Retinal pigment epithelial cell (primary cell): ENCODE data around the gene KIFC3.
A peak's percentile ranks its signal among the peaks of the same experiment; 100 is the strongest.

Experiments used
- DNase-seq: peaks from one replicate; pipeline ENCODE4 v3.0.0-alpha.2; 2010; ENCODE audit warnings: low read depth
- H3K4me3 ChIP-seq: 2 replicates; pipeline ENCODE4 v1.5.1; 2011; ENCODE audit warnings: mild to moderate bottlenecking, low read length, control low read depth, moderate library complexity
- TF ChIP-seq, protein P1 (sequence below): conservative IDR thresholded peaks from 2 replicates; pipeline ENCODE4 v1.5.1; 2011; ENCODE audit warnings: low read depth, low read length, control low read depth, inconsistent platforms

KIFC3 gene

GRCh38 chr16:57769541-57770145 lies 32.6 kb downstream of the KIFC3 start:
- H3K4me3 ChIP-seq, result no peak overlapping the region
- DNase-seq, result no peak
- TF ChIP-seq, protein P1, sequence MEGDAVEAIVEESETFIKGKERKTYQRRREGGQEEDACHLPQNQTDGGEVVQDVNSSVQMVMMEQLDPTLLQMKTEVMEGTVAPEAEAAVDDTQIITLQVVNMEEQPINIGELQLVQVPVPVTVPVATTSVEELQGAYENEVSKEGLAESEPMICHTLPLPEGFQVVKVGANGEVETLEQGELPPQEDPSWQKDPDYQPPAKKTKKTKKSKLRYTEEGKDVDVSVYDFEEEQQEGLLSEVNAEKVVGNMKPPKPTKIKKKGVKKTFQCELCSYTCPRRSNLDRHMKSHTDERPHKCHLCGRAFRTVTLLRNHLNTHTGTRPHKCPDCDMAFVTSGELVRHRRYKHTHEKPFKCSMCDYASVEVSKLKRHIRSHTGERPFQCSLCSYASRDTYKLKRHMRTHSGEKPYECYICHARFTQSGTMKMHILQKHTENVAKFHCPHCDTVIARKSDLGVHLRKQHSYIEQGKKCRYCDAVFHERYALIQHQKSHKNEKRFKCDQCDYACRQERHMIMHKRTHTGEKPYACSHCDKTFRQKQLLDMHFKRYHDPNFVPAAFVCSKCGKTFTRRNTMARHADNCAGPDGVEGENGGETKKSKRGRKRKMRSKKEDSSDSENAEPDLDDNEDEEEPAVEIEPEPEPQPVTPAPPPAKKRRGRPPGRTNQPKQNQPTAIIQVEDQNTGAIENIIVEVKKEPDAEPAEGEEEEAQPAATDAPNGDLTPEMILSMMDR, result no peak

GRCh38 chr16:57766714-57767348 lies 35.5 kb downstream of the KIFC3 start:
- no peak for DNase-seq
- no peak overlapping the region for H3K4me3 ChIP-seq
- TF ChIP-seq, protein P1, result no peak

DNA sequence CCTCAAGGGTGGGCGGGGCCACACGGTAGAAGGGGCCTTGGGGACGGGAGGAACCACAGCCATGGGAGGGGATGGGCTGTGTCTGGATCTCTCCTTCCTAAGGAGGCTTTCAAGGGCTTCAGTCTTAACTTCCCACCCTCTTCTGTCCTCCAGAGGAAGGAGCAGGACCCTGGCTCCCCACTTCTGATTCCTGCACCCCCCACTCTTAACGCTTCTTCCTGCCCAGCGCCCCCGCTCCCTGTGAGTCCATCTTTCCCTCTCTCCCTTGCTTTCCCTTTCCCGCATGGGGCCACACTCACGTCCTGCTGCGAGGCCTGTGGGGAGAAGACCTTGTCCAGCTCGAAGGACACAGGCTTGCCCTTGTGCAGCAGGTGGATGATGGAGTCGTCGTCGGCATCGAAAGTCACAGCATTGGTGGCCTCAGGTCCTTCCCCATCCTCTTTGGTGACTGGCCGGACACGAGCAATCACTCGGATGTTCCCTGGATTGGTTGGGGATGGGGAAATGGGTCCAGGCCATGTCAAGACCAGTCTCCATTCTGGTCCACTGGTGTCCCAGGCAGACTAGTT lies 37.0 kb downstream of the KIFC3 start:
- H3K4me3 ChIP-seq, result no peak overlapping the region
- no peak for DNase-seq
- TF ChIP-seq, protein P1, result no peak

- TF ChIP-seq, protein P1, result no peak
- peak; percentile 72 for DNase-seq
- no peak overlapping the region for H3K4me3 ChIP-seq
These were observed 37.7 kb downstream of the KIFC3 start for GRCh38 chr16:57764341-57765159.

DNA sequence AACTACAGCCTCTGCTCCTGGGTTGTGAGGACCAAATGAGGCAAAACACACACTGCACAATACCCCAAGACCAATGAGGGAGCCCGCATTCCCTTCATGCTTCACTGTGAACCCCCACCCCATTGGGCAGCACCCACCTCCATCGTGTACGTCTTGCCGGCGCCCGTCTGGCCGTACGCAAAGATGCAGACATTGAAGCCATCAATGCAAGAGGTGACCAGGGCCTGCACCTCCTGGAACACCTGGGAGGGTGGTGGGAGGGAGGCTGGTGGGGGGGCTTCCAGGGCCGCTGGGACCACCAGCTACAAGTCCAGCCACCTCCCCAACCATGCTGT lies 38.3 kb downstream of the KIFC3 start:
- TF ChIP-seq, protein P1, result no peak
- no peak overlapping the region for H3K4me3 ChIP-seq
- no peak for DNase-seq

DNA sequence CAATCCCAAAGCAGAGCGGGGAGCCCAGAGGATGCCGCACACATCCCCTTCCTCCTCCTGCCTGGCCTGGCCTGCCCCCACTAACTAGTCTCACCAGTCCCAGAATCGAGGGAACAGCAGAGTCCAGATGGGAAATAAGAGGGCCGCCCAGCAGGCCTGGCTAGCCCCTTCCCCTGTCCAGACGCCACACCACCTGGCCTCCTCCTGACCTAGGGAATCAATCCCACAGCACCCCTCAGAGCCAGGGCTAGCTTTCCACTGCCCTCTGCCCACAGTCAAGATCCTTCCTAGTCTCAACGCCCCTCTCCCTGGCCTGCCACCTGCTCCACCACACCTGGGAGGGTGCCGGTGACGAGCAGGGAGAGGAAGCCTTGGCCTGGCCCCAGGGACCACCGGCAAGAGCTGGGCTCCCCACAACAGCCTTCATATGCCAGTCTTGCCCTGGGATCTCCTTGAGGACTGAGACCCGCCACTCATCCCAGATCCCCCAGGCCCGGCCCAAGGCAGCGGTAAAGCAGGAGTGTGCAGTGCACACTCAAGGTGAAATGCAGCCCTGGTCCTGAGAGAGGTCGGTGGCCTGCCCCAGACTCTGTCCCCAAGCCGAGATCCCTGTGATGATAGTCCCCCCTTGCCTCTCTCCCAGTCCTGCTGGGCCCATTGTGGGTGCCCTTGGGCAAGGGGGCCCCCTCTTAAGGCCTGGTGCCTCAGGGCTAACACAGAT lies 38.8 kb downstream of the KIFC3 start:
- no peak overlapping the region for H3K4me3 ChIP-seq
- no peak for DNase-seq
- TF ChIP-seq, protein P1, result no peak
